Spleen (tissue), 7 donors: ENCODE results near the gene DYNLL1.

ENCODE experiments used
- CTCF ChIP-seq, 11 experiments: fragments of 200-600 bp in 7 of 11; fragments of 450-650 bp in 4 of 11; sonication (generic) in 4 of 11; IDR thresholded peaks in 8 of 11; conservative IDR thresholded peaks in 3 of 11; 1 replicate in 7 of 11; 2 replicates in 4 of 11; pipeline versions ENCODE4 v1.4.0 to v1.8.0; 2016 to 2021; ENCODE audit warnings: antibody characterized with exemption in 11 of 11, inconsistent platforms in 4 of 11, mild to moderate bottlenecking in 1 of 11
- POLR2A ChIP-seq, 3 donors: fragments of 450-650 bp; IDR thresholded peaks; one replicate each; pipeline ENCODE4 v1.5.1; 2017; ENCODE audit warnings: antibody characterized with exemption in 3 of 3, mild to moderate bottlenecking in 1 of 3
- POLR2AphosphoS5 ChIP-seq, 3 donors: sonication (generic); formaldehyde crosslinking; IDR thresholded peaks; one replicate each; pipeline ENCODE4 v1.5.1; 2017; ENCODE audit warnings: antibody characterized with exemption in 3 of 3
- donor health status: DM: no; HTN: no; CAD: no; lungs with moderate emphysema.
- donor health status: DM: no; HTN: no; CAD: no.
- donor health status: DM: no; HTN: no; CAD: no.

DNA sequence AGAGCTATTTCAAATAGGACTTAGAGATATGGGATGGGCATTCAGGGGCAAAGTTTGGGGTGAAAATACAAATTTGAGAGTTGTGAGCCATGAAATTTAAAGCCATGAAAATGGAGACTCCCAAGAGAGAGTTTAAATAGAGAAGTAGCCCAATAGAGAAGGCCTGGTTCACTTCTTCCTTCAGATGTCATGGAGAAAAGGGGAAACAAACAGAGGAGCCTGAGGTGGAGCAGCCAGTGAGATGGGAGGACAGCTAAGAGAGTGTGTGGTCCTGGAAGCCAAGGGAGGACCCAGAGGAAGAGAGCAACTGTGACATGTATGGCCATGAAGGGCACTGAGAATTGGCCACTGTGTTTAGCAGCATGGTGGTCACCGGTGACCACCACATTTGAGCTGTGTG lies 12.3 kb upstream of the DYNLL1 start:
- no peak for TF ChIP-seq CTCF (IDR thresholded peaks at IDR 0.05 in 8 of 11, conservative IDR thresholded peaks at IDR 0.05 in 3 of 11)
- TF ChIP-seq POLR2A (IDR thresholded peaks at IDR 0.05) = no peak
- no peak for TF ChIP-seq POLR2AphosphoS5 (IDR thresholded peaks at IDR 0.05)
